Neural cell (in vitro differentiated cells): ENCODE measurements around the gene RGL3. TPM values are rescaled to one million over a fixed set of nuclear protein-coding genes. Genes with fewer than 3 reads are reported as not detected.
"Not testable (repeated sequence)": the region's sequence is repeated elsewhere in the genome, so short reads cannot be mapped to it uniquely, and the experiment has no call there.

Experiments
- H2AFZ ChIP-seq: fragments of 200-600, 300-800 bp; sonication (generic), shearing (Covaris generic); 2 replicates; pipeline ENCODE4 v1.6.0; 2014; ENCODE audit warnings: low read depth, mild to moderate bottlenecking, antibody characterized with exemption, low read length, moderate library complexity
- H3F3A ChIP-seq: fragments of 200-600 bp; shearing (Covaris generic); 2 replicates; pipeline ENCODE4 v1.6.1; 2016; ENCODE audit warnings: mild to moderate bottlenecking, moderate library complexity, mixed read lengths, antibody characterized with exemption, low read length; ENCODE audit not compliant: insufficient read depth, poor library complexity, severe bottlenecking
- H3K27ac ChIP-seq: fragments of 200-600, 300-800 bp; sonication (generic), shearing (Covaris generic); 2 replicates; pipeline ENCODE4 v1.5.1; 2014; ENCODE audit warnings: mild to moderate bottlenecking, low read length, moderate library complexity
- H3K27me3 ChIP-seq: fragments of 300-800, 200-600 bp; sonication (generic), shearing (Covaris generic); 2 replicates; pipeline ENCODE4 v1.6.0; 2014; ENCODE audit warnings: mild to moderate bottlenecking, low read depth, low read length, moderate library complexity; ENCODE audit not compliant: insufficient read depth
- H3K36me3 ChIP-seq: fragments of 300-800, 200-600 bp; sonication (generic), shearing (Covaris generic); 2 replicates; pipeline ENCODE4 v1.5.1; 2014; ENCODE audit warnings: mild to moderate bottlenecking, antibody characterized with exemption, low read length, moderate library complexity; ENCODE audit not compliant: insufficient read depth
- H3K4me2 ChIP-seq: fragments of 300-800, 200-600 bp; sonication (generic), shearing (Covaris generic); 2 replicates; pipeline ENCODE4 v1.6.0; 2014; ENCODE audit warnings: mild to moderate bottlenecking, low read length
- H3K4me3 ChIP-seq: fragments of 300-800, 200-600 bp; sonication (generic), shearing (Covaris generic); 2 replicates; pipeline ENCODE4 v1.5.1; 2014; ENCODE audit warnings: mild to moderate bottlenecking, low read length, moderate library complexity
- H3K79me2 ChIP-seq: fragments of 200-600 bp; shearing (Covaris generic); replicated peaks from 2 replicates; pipeline ENCODE4 v1.6.0; 2014; ENCODE audit warnings: mild to moderate bottlenecking, low read length, moderate library complexity; ENCODE audit not compliant: insufficient read depth
- H3K9ac ChIP-seq: fragments of 300-800, 200-600 bp; sonication (generic), shearing (Covaris generic); 2 replicates; pipeline ENCODE4 v1.6.1; 2016; ENCODE audit warnings: mild to moderate bottlenecking, low read length, mixed read lengths
- H3K9me2 ChIP-seq: fragments of 200-600 bp; shearing (Covaris generic); 2 replicates; pipeline ENCODE4 v1.6.1; 2016; ENCODE audit warnings: mild to moderate bottlenecking, low read length, mixed read lengths; ENCODE audit not compliant: insufficient read depth
- H3K9me3 ChIP-seq: fragments of 200-600, 300-800 bp; sonication (generic), shearing (Covaris generic); 2 replicates; pipeline ENCODE4 v1.6.1; 2016; ENCODE audit warnings: mild to moderate bottlenecking, mixed run types, low read length, moderate library complexity, mixed read lengths
- H4K20me1 ChIP-seq: fragments of 200-600 bp; shearing (Covaris generic); 2 replicates; pipeline ENCODE4 v1.6.1; 2016; ENCODE audit warnings: mild to moderate bottlenecking, mixed run types; ENCODE audit not compliant: insufficient read depth
- EP300 ChIP-seq: fragments of 450-650 bp; conservative IDR thresholded peaks from 2 replicates; pipeline ENCODE4 v1.6.1; 2014; ENCODE audit warnings: antibody characterized with exemption, mild to moderate bottlenecking, moderate library complexity; ENCODE audit not compliant: poor library complexity, severe bottlenecking
- EZH2 ChIP-seq: fragments of 200-600, 300-800 bp; shearing (Covaris generic), sonication (generic); IDR thresholded peaks from 2 replicates; pipeline ENCODE4 v1.6.1; 2014; ENCODE audit warnings: antibody characterized with exemption, low read length, borderline replicate concordance, mild to moderate bottlenecking; ENCODE audit not compliant: insufficient read depth, poor library complexity, severe bottlenecking
- MXI1 ChIP-seq: fragments of 450-650 bp; conservative IDR thresholded peaks from 2 replicates; pipeline ENCODE4 v1.6.1; 2014; ENCODE audit warnings: antibody characterized with exemption, mild to moderate bottlenecking; ENCODE audit not compliant: poor library complexity, severe bottlenecking
- POLR2AphosphoS5 ChIP-seq: IDR thresholded peaks from 2 replicates; pipeline ENCODE4 v1.6.1; 2012
- RAD21 ChIP-seq: fragments of 450-650 bp; conservative IDR thresholded peaks from 2 replicates; pipeline ENCODE4 v1.6.1; 2014; ENCODE audit warnings: antibody characterized with exemption, mild to moderate bottlenecking, moderate library complexity
- SMC3 ChIP-seq: fragments of 450-650 bp; conservative IDR thresholded peaks from 2 replicates; pipeline ENCODE4 v1.6.1; 2014; ENCODE audit warnings: antibody characterized with exemption, mild to moderate bottlenecking, moderate library complexity; ENCODE audit not compliant: poor library complexity
- TAF1 ChIP-seq: IDR thresholded peaks from 2 replicates; pipeline ENCODE4 v1.6.1; 2012; ENCODE audit warnings: low read depth
- polyA plus RNA-seq: library from polyadenylated mRNA; depleted of rRNA; stranded (reverse); fragments of >200 nt; gene quantifications from 2 replicates; pipeline ENCODE4 v1.2.3, GENCODE V29; 2014
- TF ChIP-seq, protein P1 (sequence below): fragments of 450-650 bp; IDR thresholded peaks from 2 replicates; pipeline ENCODE4 v1.5.1; 2014; ENCODE audit warnings: antibody characterized with exemption, mild to moderate bottlenecking, moderate library complexity; ENCODE audit not compliant: poor library complexity, severe bottlenecking
- TF ChIP-seq, protein P2 (sequence below): IDR thresholded peaks from 2 replicates; pipeline ENCODE4 v1.6.1; 2012; ENCODE audit warnings: borderline replicate concordance

RGL3 gene
- polyA plus RNA-seq, 1 donor from 2014 or later = not detected

DNA sequence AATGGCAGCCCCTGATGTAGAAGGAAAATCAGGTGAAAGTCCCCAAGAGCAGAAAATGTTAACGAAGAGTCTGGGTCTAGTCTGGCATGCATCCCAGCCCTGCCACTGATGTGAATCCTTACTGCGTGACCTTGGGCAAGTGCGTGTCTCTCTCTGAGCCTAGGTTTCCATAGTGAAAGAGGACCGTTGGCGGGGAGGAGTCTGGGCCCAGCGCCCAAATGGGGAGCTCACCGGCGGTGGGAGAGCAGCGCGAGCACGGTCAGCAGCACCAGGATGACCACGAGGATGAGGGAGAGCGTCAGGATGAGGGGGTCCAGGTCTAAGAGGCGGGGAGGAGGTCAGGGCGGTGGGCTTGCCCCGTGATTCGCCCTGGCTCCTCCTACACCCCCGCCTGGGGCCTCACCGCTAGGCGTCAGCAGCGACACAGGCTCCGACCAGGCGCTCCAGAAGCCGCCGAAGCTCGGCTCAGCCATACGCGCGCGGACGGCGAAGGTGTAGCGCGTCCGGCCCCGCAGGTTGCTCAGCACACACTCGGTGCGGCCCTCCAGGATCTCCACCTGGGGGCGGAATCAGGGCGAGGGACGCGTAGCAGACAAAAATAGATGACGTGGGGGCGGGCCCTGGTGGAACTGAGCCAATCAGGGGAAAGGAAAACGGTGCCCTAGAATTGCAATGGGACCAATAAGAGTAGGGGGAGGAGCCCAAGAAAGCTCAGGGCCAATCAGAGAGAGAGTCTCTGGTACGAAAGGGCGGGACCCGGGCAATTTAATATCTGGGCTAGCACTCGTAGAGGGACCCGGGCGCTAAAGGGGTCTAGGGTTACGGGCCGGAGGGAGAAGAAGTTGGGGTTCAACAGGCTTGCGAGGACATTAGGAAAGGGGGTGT lies 38.2 kb downstream of the RGL3 start:
- Histone ChIP-seq H3K79me2 (no peaks in the 10 kb centered on the region), H4K20me1 (no peaks in the 10 kb centered on the region), H3K4me3 (peak overlapping the region; percentile 78), H3F3A (no peaks in the 10 kb centered on the region), H3K4me2 (peak overlapping the region; percentile 70), H3K27me3 (peaks cover 24% of the 10 kb centered on the region), H3K9me3 (no peaks in the 10 kb centered on the region), H3K36me3 (no peaks in the 10 kb centered on the region), H3K27ac (peak overlapping the region; percentile 87), H2AFZ (peak overlapping the region; percentile 82), H3K9ac (peak overlapping the region; percentile 78), H3K9me2 (no peaks in the 10 kb centered on the region)
- TF ChIP-seq, protein P1, sequence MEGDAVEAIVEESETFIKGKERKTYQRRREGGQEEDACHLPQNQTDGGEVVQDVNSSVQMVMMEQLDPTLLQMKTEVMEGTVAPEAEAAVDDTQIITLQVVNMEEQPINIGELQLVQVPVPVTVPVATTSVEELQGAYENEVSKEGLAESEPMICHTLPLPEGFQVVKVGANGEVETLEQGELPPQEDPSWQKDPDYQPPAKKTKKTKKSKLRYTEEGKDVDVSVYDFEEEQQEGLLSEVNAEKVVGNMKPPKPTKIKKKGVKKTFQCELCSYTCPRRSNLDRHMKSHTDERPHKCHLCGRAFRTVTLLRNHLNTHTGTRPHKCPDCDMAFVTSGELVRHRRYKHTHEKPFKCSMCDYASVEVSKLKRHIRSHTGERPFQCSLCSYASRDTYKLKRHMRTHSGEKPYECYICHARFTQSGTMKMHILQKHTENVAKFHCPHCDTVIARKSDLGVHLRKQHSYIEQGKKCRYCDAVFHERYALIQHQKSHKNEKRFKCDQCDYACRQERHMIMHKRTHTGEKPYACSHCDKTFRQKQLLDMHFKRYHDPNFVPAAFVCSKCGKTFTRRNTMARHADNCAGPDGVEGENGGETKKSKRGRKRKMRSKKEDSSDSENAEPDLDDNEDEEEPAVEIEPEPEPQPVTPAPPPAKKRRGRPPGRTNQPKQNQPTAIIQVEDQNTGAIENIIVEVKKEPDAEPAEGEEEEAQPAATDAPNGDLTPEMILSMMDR = peak; percentile 98
- no peak for TF ChIP-seq EZH2
- TF ChIP-seq RAD21 = peak; percentile 86
- peak; percentile 88 for TF ChIP-seq TAF1
- no peak for TF ChIP-seq EP300
- peak; percentile 74 for TF ChIP-seq MXI1
- peak; percentile 92 for TF ChIP-seq SMC3
- TF ChIP-seq, protein P2, sequence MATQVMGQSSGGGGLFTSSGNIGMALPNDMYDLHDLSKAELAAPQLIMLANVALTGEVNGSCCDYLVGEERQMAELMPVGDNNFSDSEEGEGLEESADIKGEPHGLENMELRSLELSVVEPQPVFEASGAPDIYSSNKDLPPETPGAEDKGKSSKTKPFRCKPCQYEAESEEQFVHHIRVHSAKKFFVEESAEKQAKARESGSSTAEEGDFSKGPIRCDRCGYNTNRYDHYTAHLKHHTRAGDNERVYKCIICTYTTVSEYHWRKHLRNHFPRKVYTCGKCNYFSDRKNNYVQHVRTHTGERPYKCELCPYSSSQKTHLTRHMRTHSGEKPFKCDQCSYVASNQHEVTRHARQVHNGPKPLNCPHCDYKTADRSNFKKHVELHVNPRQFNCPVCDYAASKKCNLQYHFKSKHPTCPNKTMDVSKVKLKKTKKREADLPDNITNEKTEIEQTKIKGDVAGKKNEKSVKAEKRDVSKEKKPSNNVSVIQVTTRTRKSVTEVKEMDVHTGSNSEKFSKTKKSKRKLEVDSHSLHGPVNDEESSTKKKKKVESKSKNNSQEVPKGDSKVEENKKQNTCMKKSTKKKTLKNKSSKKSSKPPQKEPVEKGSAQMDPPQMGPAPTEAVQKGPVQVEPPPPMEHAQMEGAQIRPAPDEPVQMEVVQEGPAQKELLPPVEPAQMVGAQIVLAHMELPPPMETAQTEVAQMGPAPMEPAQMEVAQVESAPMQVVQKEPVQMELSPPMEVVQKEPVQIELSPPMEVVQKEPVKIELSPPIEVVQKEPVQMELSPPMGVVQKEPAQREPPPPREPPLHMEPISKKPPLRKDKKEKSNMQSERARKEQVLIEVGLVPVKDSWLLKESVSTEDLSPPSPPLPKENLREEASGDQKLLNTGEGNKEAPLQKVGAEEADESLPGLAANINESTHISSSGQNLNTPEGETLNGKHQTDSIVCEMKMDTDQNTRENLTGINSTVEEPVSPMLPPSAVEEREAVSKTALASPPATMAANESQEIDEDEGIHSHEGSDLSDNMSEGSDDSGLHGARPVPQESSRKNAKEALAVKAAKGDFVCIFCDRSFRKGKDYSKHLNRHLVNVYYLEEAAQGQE = peak; percentile 89
- TF ChIP-seq POLR2AphosphoS5 = peak; percentile 85

DNA sequence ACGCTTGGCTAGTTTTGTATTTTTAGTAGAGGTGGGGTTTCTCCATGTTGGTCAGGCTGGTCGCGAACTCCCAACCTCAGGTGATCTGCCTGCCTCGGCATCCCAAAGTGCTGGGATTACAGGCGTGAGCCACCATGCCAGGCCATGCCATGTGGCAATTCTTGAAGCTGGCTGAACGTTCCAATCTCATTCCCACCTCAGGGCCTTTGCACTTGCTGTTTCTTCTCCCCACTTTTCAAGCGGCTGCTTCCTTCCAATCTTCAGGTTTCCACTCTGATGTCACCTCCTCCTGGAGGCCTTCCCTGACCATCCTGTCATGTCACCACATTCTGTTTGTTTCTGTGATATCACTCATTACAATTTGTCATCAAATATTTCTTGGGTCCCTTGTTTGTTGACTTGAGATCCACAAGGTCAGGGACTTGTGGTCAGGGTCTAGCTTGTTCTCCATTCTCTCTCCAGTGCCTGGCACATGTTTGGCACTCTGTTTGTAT lies 39.2 kb downstream of the RGL3 start:
- Histone ChIP-seq H4K20me1 (no peaks in the 10 kb centered on the region), H3K27me3 (peaks cover 24% of the 10 kb centered on the region), H3K4me3 (peak overlapping the region; percentile 78), H2AFZ (no peak overlapping the region), H3K9ac (no peak overlapping the region), H3K4me2 (no peak overlapping the region), H3K79me2 (no peaks in the 10 kb centered on the region), H3K36me3 (no peaks in the 10 kb centered on the region), H3K9me3 (no peaks in the 10 kb centered on the region), H3K27ac (no peak overlapping the region), H3K9me2 (no peaks in the 10 kb centered on the region), H3F3A (no peaks in the 10 kb centered on the region)
- TF ChIP-seq, protein P1 = no peak
- no peak for TF ChIP-seq TAF1
- TF ChIP-seq RAD21 = no peak
- TF ChIP-seq MXI1 = no peak
- TF ChIP-seq POLR2AphosphoS5 = no peak
- TF ChIP-seq SMC3 = no peak
- no peak for TF ChIP-seq EP300

- not testable (repeated sequence) for H3K27ac ChIP-seq, H3K36me3 ChIP-seq, H3F3A ChIP-seq, H2AFZ ChIP-seq, H3K9me2 ChIP-seq, H3K4me2 ChIP-seq, H3K9me3 ChIP-seq, H3K79me2 ChIP-seq, H3K4me3 ChIP-seq, H3K9ac ChIP-seq, H4K20me1 ChIP-seq
- peaks cover 24% of the 10 kb centered on the region for H3K27me3 ChIP-seq
These were observed 39.8 kb downstream of the RGL3 start for GRCh38 chr19:11379269-11379845.
